Measurements from ENCODE around the gene PIGM. TPM values are rescaled to one million over a fixed set of nuclear protein-coding genes. Genes with fewer than 3 reads are reported as not detected.
A peak's percentile ranks its signal among the peaks of the same experiment; 100 is the strongest.

The PIGM gene
- total and polyA plus RNA-seq, 2 donors, result 3.1 to 5.7 TPM

DNA sequence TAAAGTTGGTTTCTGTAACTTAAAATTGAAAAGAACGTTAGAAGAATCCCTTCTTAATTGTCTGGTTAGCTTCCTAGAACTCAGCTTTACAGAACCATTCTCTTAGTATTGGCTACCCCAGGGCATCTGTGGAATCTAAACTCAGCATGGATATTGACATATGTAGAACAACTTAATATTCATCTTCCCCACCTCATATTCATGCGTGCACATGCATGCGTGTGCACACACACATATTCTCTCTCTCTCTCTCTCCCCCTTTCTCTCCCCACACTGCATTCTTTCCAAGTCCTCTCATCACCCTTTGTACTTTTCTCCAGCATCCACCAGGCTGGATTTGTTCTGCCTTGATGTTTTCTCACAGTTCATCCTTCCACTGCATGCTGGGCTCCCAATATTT is 13.4 kb downstream of the PIGM start:
- H3K4me1 ChIP-seq (ENCODE audit: control insufficient read depth in 2 of 2, insufficient read depth in 2 of 2, low read length in 2 of 2), result no peaks in the 10 kb centered on the region
- 96% methylated on average over 3 of the region's 3 CpGs for WGBS
- no peak overlapping the region for H3K27ac ChIP-seq (ENCODE audit: low read depth in 1 of 2, low read length in 1 of 2)
- no peaks in the 10 kb centered on the region for H3K27me3 ChIP-seq (ENCODE audit: control insufficient read depth in 2 of 2, insufficient read depth in 1 of 2, low read length in 1 of 2)
- H3K36me3 ChIP-seq (ENCODE audit: control insufficient read depth in 2 of 2, insufficient read depth in 2 of 2, low read length in 1 of 2), result no peaks in the 10 kb centered on the region
- no peak overlapping the region for H3K4me3 ChIP-seq (ENCODE audit: low read length in 2 of 2)
- H3K9me3 ChIP-seq (ENCODE audit: control insufficient read depth in 2 of 2, insufficient read depth in 1 of 2, low read length in 1 of 2), result no peaks in the 10 kb centered on the region
- no peak for DNase-seq (ENCODE audit: low read depth in 6 of 9, low spot score in 9 of 9)

DNA sequence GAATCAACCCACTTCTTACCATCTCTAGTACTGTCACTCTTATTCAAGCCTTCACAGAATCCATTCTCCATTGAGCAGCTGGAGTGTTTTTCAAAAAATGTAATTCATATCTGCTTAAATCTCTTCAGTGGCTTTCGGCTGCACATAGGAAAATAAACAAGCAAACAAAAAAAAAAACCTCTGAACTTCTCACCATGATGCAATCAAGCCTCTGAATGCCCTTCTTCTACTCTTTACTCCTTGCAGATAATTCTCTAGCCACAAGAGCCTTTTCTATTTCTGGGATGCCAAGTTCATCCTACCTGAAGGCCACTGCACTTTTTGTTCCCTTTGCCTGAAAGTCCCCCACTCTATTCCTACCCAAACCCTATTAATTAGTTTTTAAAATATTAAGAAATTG is 14.2 kb downstream of the PIGM start:
- H3K27ac ChIP-seq (ENCODE audit: low read depth in 1 of 2, low read length in 1 of 2), result no peak overlapping the region
- no peaks in the 10 kb centered on the region for H3K27me3 ChIP-seq (ENCODE audit: control insufficient read depth in 2 of 2, insufficient read depth in 1 of 2, low read length in 1 of 2)
- 100% methylated on average over 1 of the region's 1 CpG for WGBS
- no peaks in the 10 kb centered on the region for H3K9me3 ChIP-seq (ENCODE audit: control insufficient read depth in 2 of 2, insufficient read depth in 1 of 2, low read length in 1 of 2)
- no peak for DNase-seq (ENCODE audit: low read depth in 6 of 9, low spot score in 9 of 9)
- H3K36me3 ChIP-seq (ENCODE audit: control insufficient read depth in 2 of 2, insufficient read depth in 2 of 2, low read length in 1 of 2), result no peaks in the 10 kb centered on the region
- no peaks in the 10 kb centered on the region for H3K4me1 ChIP-seq (ENCODE audit: control insufficient read depth in 2 of 2, insufficient read depth in 2 of 2, low read length in 2 of 2)
- H3K4me3 ChIP-seq (ENCODE audit: low read length in 2 of 2), result no peak overlapping the region

DNA sequence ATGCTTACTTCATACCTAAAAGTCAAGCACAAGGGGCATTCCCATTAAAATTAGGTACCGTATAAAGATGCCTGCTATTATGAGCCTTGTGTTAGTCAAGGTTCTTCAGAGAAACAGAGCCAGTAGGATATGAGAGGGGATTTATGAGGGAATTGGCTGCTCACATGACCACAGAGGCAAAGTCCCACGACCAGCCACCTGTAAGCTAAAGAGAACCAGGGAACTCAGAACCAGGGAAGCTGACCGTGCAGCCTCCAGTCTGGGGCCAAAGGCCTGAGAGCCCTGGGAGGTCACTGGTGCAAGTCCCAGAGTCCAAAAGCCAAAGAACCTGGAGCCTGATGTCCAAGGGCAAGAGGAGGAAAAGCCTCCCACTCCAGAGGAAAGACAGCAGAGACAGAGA is 20.0 kb downstream of the PIGM start:
- Histone ChIP-seq H3K9me3 (ENCODE audit: control insufficient read depth in 2 of 2, insufficient read depth in 1 of 2, low read length in 1 of 2) (no peaks in the 10 kb centered on the region), H3K4me1 (ENCODE audit: control insufficient read depth in 2 of 2, insufficient read depth in 2 of 2, low read length in 2 of 2) (no peaks in the 10 kb centered on the region), H3K36me3 (ENCODE audit: control insufficient read depth in 2 of 2, insufficient read depth in 2 of 2, low read length in 1 of 2) (no peaks in the 10 kb centered on the region), H3K4me3 (ENCODE audit: low read length in 2 of 2) (no peak overlapping the region), H3K27ac (ENCODE audit: low read depth in 1 of 2, low read length in 1 of 2) (no peak overlapping the region), H3K27me3 (ENCODE audit: control insufficient read depth in 2 of 2, insufficient read depth in 1 of 2, low read length in 1 of 2) (peaks cover 0 to 11% of the 10 kb centered on the region in 2 donors)
- 84% methylated on average over 3 of the region's 3 CpGs for WGBS
- DNase-seq (ENCODE audit: low read depth in 6 of 9, low spot score in 9 of 9), result no peak

DNA sequence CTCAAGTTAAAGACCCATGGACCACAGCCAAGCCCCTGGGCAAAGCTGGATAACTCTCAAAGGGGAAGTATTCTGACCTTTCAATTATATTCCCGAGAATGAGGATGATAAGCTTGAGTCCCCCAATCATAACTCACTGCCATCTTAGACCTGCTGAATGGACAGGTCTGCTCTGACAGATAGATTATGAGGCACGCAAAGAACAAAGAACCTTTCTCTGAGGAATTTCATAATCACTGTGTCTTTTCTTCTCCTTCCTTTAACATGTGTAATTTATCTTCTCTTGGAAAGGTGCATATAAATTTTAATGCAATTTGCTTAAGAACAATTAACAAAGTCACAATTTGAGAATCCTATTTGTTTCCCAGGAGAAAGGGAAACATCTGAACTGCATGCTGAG is 22.0 kb downstream of the PIGM start:
- WGBS, result 86% methylated on average over 2 of the region's 2 CpGs
- Histone ChIP-seq H3K36me3 (ENCODE audit: control insufficient read depth in 2 of 2, insufficient read depth in 2 of 2, low read length in 1 of 2) (no peaks in the 10 kb centered on the region), H3K4me1 (ENCODE audit: control insufficient read depth in 2 of 2, insufficient read depth in 2 of 2, low read length in 2 of 2) (no peaks in the 10 kb centered on the region), H3K9me3 (ENCODE audit: control insufficient read depth in 2 of 2, insufficient read depth in 1 of 2, low read length in 1 of 2) (no peaks in the 10 kb centered on the region), H3K27me3 (ENCODE audit: control insufficient read depth in 2 of 2, insufficient read depth in 1 of 2, low read length in 1 of 2) (peaks cover 0 to 11% of the 10 kb centered on the region in 2 donors), H3K4me3 (ENCODE audit: low read length in 2 of 2) (no peak overlapping the region), H3K27ac (ENCODE audit: low read depth in 1 of 2, low read length in 1 of 2) (no peak overlapping the region)
- DNase-seq (ENCODE audit: low read depth in 6 of 9, low spot score in 9 of 9), result no peak

DNA sequence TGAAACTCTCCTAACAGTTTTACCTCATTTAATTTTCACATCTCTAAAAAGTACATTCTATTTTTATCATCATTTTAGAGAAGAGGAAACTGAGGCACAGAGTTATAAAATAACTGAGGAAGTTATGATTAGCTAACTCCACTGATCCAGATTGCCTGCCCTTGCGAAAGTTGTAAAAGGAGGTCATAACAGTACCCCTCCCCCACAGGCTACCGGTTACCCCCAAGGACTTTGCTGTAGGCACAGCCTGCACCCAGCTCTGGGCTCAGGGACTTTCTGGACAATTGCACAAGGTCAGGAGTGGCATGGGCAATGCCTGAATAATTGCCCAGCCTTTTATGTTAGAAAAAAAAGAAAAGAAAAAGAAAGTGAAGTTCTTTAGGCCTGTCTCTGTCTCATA is 22.7 kb downstream of the PIGM start:
- H3K9me3 ChIP-seq (ENCODE audit: control insufficient read depth in 2 of 2, insufficient read depth in 1 of 2, low read length in 1 of 2), result no peaks in the 10 kb centered on the region
- WGBS, result 96% methylated on average over 2 of the region's 2 CpGs
- H3K4me1 ChIP-seq (ENCODE audit: control insufficient read depth in 2 of 2, insufficient read depth in 2 of 2, low read length in 2 of 2), result no peaks in the 10 kb centered on the region
- H3K36me3 ChIP-seq (ENCODE audit: control insufficient read depth in 2 of 2, insufficient read depth in 2 of 2, low read length in 1 of 2), result no peaks in the 10 kb centered on the region
- H3K27ac ChIP-seq (ENCODE audit: low read depth in 1 of 2, low read length in 1 of 2), result no peak overlapping the region
- DNase-seq (ENCODE audit: low read depth in 6 of 9, low spot score in 9 of 9), result no peak
- H3K27me3 ChIP-seq (ENCODE audit: control insufficient read depth in 2 of 2, insufficient read depth in 1 of 2, low read length in 1 of 2), result peaks cover 0 to 11% of the 10 kb centered on the region in 2 donors
- H3K4me3 ChIP-seq (ENCODE audit: low read length in 2 of 2), result no peak overlapping the region

DNA sequence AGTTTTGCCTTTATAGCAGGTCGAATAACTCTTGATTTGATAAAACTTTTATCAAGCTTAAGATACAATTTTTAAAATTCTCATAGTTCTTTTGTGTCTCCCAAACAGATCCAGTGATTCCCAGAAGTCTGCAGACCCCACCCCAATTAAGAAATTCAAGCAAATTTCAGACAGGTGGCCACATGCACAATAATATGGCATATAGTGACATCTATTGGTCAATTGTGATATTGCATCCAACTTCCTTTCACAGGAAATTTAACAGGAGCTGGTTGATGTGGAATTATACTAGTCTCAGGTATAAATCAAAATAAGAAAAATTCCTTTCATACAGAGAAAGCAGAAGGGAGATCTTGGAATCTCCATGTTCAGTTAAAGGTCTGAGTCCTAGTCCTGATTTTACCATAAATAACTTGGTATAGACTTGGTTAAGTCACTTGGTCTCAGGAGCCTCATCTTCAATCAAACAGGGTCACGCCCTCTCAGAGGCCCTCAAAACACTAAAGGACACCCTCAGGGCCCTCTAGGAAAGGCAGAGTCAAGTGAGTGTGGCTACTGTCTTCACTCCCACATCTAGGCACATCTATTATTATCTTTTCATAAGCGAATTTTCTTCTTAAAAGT is 24.1 kb downstream of the PIGM start:
- H3K4me1 ChIP-seq (ENCODE audit: control insufficient read depth in 2 of 2, insufficient read depth in 2 of 2, low read length in 2 of 2), result no peaks in the 10 kb centered on the region
- no peaks in the 10 kb centered on the region for H3K9me3 ChIP-seq (ENCODE audit: control insufficient read depth in 2 of 2, insufficient read depth in 1 of 2, low read length in 1 of 2)
- no peak overlapping the region for H3K4me3 ChIP-seq (ENCODE audit: low read length in 2 of 2)
- WGBS, result 78% methylated on average over 3 of the region's 3 CpGs
- H3K36me3 ChIP-seq (ENCODE audit: control insufficient read depth in 2 of 2, insufficient read depth in 2 of 2, low read length in 1 of 2), result no peaks in the 10 kb centered on the region
- H3K27ac ChIP-seq (ENCODE audit: low read depth in 1 of 2, low read length in 1 of 2), result no peak overlapping the region
- peaks cover 0 to 11% of the 10 kb centered on the region in 2 donors for H3K27me3 ChIP-seq (ENCODE audit: control insufficient read depth in 2 of 2, insufficient read depth in 1 of 2, low read length in 1 of 2)
- DNase-seq (ENCODE audit: low read depth in 6 of 9, low spot score in 9 of 9), result peak in 7 of 9 donors; percentile 27 to 64 (median 45)

DNA sequence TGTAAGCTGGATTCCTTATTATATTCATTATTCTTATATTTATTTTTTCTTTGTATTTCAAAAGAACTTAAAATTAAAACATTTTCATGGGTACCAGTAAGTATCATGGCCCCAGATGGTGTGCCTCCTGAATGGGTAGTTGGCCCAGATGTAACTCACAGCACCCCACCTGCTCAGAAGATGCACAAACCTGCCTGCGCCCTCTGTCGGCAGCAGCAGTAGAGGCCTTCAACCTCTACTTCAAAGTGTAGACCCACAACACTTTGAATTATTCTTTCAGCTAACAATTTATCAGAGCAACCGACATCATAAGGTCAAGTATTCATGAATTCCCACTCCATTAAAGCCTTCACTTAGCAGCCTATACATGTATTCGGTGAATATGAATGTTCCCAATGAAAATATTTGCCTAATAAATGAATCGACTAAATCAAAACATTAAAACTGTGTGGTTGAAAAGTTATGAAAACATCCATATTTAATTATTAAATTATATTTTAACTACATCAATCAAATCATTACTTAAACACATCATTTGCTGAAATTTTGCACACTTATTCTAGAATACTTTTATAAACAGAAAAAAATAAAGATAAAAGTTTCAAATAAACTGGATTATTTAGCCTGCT is 25.4 kb downstream of the PIGM start:
- Histone ChIP-seq H3K4me3 (ENCODE audit: low read length in 2 of 2) (no peak overlapping the region), H3K36me3 (ENCODE audit: control insufficient read depth in 2 of 2, insufficient read depth in 2 of 2, low read length in 1 of 2) (no peaks in the 10 kb centered on the region), H3K9me3 (ENCODE audit: control insufficient read depth in 2 of 2, insufficient read depth in 1 of 2, low read length in 1 of 2) (no peaks in the 10 kb centered on the region), H3K27me3 (ENCODE audit: control insufficient read depth in 2 of 2, insufficient read depth in 1 of 2, low read length in 1 of 2) (peaks cover 0 to 6% of the 10 kb centered on the region in 2 donors), H3K27ac (ENCODE audit: low read depth in 1 of 2, low read length in 1 of 2) (no peak overlapping the region), H3K4me1 (ENCODE audit: control insufficient read depth in 2 of 2, insufficient read depth in 2 of 2, low read length in 2 of 2) (no peaks in the 10 kb centered on the region)
- peak; percentile 37 to 84 (median 62) for DNase-seq (ENCODE audit: low read depth in 6 of 9, low spot score in 9 of 9)
- WGBS, result 28% methylated on average over 5 of the region's 5 CpGs

DNA sequence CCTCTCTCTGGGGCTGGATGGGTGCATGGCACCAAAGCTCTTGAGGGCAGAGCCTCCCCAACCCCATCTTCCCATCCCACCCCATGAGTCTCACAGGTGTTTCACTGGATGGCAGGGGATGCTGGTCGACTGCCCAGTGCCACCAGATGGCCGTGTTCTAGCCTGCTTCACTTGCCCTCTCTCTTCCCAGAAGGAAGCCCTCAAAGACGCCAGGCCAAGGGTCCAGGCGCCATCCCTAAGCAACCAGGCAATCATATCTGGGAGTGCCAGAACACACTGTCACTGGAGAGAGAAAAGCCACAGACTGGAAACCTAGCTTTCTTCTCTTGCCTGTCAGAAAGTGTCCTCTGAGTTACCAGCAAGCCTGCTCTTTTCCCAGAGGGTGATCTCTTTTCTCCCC is 26.7 kb downstream of the PIGM start:
- H3K27ac ChIP-seq (ENCODE audit: low read depth in 1 of 2, low read length in 1 of 2), result no peak overlapping the region
- no peak overlapping the region for H3K4me3 ChIP-seq (ENCODE audit: low read length in 2 of 2)
- no peak for DNase-seq (ENCODE audit: low read depth in 6 of 9, low spot score in 9 of 9)
- H3K27me3 ChIP-seq (ENCODE audit: control insufficient read depth in 2 of 2, insufficient read depth in 1 of 2, low read length in 1 of 2), result no peaks in the 10 kb centered on the region
- no peaks in the 10 kb centered on the region for H3K36me3 ChIP-seq (ENCODE audit: control insufficient read depth in 2 of 2, insufficient read depth in 2 of 2, low read length in 1 of 2)
- no peaks in the 10 kb centered on the region for H3K4me1 ChIP-seq (ENCODE audit: control insufficient read depth in 2 of 2, insufficient read depth in 2 of 2, low read length in 2 of 2)
- WGBS, result 93% methylated on average over 4 of the region's 4 CpGs
- H3K9me3 ChIP-seq (ENCODE audit: control insufficient read depth in 2 of 2, insufficient read depth in 1 of 2, low read length in 1 of 2), result no peaks in the 10 kb centered on the region

DNA sequence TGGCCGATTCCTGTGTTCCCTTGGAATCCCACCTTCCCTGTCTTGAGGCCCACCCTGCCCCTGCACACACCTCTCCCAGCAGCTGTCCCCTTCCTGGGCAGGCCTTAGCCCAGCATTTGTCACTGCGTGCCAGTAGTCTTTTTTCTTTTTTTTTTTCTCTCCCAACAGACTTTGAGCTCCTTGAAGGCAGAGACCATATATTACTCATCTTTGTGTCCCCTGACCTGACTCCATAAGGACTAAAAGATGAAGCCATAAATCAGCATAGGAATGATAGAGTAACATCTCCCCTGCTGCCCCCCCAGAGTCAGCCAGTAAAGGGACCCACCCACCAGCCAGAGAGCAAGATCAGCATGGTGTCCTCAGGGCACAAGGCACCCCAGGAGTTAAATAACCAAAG is 27.4 kb downstream of the PIGM start:
- DNase-seq (ENCODE audit: low read depth in 6 of 9, low spot score in 9 of 9), result no peak
- no peak overlapping the region for H3K27ac ChIP-seq (ENCODE audit: low read depth in 1 of 2, low read length in 1 of 2)
- WGBS, result 95% methylated on average over 2 of the region's 2 CpGs
- no peak overlapping the region for H3K4me3 ChIP-seq (ENCODE audit: low read length in 2 of 2)
- no peaks in the 10 kb centered on the region for H3K9me3 ChIP-seq (ENCODE audit: control insufficient read depth in 2 of 2, insufficient read depth in 1 of 2, low read length in 1 of 2)
- no peaks in the 10 kb centered on the region for H3K4me1 ChIP-seq (ENCODE audit: control insufficient read depth in 2 of 2, insufficient read depth in 2 of 2, low read length in 2 of 2)
- H3K36me3 ChIP-seq (ENCODE audit: control insufficient read depth in 2 of 2, insufficient read depth in 2 of 2, low read length in 1 of 2), result no peaks in the 10 kb centered on the region
- no peaks in the 10 kb centered on the region for H3K27me3 ChIP-seq (ENCODE audit: control insufficient read depth in 2 of 2, insufficient read depth in 1 of 2, low read length in 1 of 2)

All from thymus (tissue), 11 donors.